Upper lobe of left lung (tissue), 4 donors: ENCODE measurements around the gene RAP1GDS1.
"Not testable (repeated sequence)": the region's sequence is repeated elsewhere in the genome, so short reads cannot be mapped to it uniquely, and the experiment has no call there.

ENCODE experiments used
- CTCF ChIP-seq, 6 experiments: fragments of 450-650 bp in 4 of 6; fragments of 200-600 bp in 2 of 6; sonication (generic) in 2 of 6; IDR thresholded peaks; one replicate each; pipeline ENCODE4 v1.5.1; 2016 to 2019; ENCODE audit warnings: antibody characterized with exemption in 6 of 6
- POLR2A ChIP-seq, 4 donors: fragments of 450-650 bp; IDR thresholded peaks; one replicate each; pipeline ENCODE4 v1.5.1; 2016 to 2017; ENCODE audit warnings: antibody characterized with exemption in 4 of 4, mild to moderate bottlenecking in 2 of 4
- POLR2AphosphoS5 ChIP-seq, 2 donors: sonication (generic); formaldehyde crosslinking; IDR thresholded peaks; one replicate each; pipeline ENCODE4 v1.5.1; 2017; ENCODE audit warnings: antibody characterized with exemption in 2 of 2

- TF ChIP-seq POLR2A, CTCF, POLR2AphosphoS5 (IDR thresholded peaks at IDR 0.05): not testable (repeated sequence)
These were observed 27.5 kb downstream of the RAP1GDS1 start for GRCh38 chr4:98288671-98289070.
